22Rv1 (cell line): ENCODE results near the gene RALBP1.

Source experiments
- H3K27ac ChIP-seq: fragments of 450-650 bp; 2 replicates; pipeline ENCODE4 v1.5.1; 2017
- ZFX ChIP-seq: fragments of 450-650 bp; IDR thresholded peaks from 2 replicates; pipeline ENCODE4 v1.6.1; 2017; ENCODE audit warnings: antibody characterized with exemption, borderline replicate concordance
- TF ChIP-seq, protein P1 (sequence below): fragments of 450-650 bp; IDR thresholded peaks from 2 replicates; pipeline ENCODE4 v1.5.1; 2017; ENCODE audit warnings: mild to moderate bottlenecking

RALBP1 gene

DNA sequence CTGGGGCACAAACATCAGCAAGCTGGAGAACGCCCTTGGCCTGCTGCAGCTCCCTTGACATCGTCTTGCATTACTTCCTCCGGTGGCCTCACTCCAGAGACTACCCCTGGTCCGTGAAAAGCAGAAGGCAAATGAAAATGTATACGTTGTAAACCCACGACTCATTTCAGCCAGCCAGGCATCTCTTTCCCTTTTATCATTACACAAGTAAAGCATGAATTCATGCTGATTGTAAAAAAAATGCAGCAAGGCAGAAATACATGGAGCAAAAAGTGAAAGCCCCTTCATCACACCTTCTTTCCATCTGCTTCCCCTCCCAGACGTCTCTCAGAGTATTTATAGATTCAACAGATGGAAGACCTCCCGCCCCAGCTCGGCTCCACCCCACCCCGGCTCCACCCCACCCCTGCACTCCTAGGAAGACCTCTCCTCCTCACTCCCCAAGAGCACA lies 41.6 kb upstream of the RALBP1 start:
- TF ChIP-seq, protein P1, sequence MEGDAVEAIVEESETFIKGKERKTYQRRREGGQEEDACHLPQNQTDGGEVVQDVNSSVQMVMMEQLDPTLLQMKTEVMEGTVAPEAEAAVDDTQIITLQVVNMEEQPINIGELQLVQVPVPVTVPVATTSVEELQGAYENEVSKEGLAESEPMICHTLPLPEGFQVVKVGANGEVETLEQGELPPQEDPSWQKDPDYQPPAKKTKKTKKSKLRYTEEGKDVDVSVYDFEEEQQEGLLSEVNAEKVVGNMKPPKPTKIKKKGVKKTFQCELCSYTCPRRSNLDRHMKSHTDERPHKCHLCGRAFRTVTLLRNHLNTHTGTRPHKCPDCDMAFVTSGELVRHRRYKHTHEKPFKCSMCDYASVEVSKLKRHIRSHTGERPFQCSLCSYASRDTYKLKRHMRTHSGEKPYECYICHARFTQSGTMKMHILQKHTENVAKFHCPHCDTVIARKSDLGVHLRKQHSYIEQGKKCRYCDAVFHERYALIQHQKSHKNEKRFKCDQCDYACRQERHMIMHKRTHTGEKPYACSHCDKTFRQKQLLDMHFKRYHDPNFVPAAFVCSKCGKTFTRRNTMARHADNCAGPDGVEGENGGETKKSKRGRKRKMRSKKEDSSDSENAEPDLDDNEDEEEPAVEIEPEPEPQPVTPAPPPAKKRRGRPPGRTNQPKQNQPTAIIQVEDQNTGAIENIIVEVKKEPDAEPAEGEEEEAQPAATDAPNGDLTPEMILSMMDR = no peak
- TF ChIP-seq ZFX = no peak
- no peak overlapping the region for H3K27ac ChIP-seq

GRCh38 chr18:9434122-9434701 lies 41.1 kb upstream of the RALBP1 start:
- no peak overlapping the region for H3K27ac ChIP-seq
- TF ChIP-seq ZFX = no peak
- TF ChIP-seq, protein P1 = no peak

DNA sequence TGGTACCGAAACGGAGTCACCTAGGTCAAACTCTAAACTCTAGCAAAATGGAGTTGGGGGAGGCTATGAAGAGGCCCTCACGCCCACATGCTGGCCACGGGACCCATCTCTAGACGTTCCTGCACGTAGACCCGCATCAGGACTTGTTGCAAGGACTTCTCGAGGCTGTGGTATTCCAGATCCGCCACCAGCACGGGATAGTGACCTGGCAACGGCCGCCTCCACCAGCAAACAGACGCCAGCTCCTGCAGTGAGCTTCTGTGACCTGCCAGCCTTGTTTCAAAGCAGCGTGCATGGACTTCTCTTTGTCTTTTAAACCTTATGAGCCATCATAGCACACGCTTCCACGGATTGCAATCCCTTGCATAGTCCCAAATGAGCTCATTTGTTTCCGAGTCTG lies 40.3 kb upstream of the RALBP1 start:
- TF ChIP-seq, protein P1 = no peak
- TF ChIP-seq ZFX = no peak
- H3K27ac ChIP-seq = no peak overlapping the region

DNA sequence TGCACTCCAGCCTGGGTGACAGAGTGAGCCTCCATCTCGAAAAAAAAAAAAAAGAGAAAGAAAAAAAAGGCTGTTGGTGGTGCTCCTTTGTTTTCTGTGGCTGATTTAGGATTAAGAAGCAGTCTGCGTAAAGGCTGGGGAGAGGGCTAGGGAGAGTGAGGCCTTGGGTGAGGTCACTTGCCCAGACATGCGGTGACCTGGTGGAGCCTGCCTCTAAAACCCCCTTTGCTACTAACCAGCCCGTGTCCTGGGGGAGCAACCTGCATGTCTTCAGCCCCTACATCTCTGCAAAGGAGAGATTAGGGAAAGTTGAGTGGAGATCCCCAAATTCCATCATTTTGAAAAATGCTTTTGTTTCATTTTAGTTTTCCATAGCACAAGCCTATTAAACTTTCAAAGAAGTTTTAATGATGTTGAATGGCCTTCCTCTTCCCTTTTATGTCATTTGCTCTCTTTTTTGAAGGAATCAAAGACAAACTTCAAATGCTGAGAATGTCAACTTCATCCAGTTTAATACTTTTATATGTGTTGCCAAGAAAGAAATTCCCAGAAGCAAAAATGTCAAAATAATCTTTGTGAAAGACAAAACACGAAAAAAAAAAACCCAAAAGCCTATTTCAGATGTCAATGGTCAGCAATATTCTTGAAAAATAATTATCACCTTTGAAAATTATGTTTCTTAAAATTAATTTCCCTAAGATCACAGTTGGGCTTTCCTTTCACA lies 38.9 kb upstream of the RALBP1 start:
- TF ChIP-seq, protein P1 = no peak
- no peak for TF ChIP-seq ZFX
- no peak overlapping the region for H3K27ac ChIP-seq

- TF ChIP-seq, protein P1 = no peak
- TF ChIP-seq ZFX = no peak
- H3K27ac ChIP-seq = no peak overlapping the region
Measured at GRCh38 chr18:9437021-9437437, 38.3 kb upstream of the RALBP1 start.

- TF ChIP-seq ZFX = no peak
- TF ChIP-seq, protein P1 = no peak
- no peak overlapping the region for H3K27ac ChIP-seq
Measured at GRCh38 chr18:9437672-9438071, 37.6 kb upstream of the RALBP1 start.

- H3K27ac ChIP-seq = no peak overlapping the region
- no peak for TF ChIP-seq ZFX
- TF ChIP-seq, protein P1 = no peak
Measured at GRCh38 chr18:9441061-9441460, 34.3 kb upstream of the RALBP1 start.
